ENCODE data around the gene COMMD7. TPM values are rescaled to one million over a fixed set of nuclear protein-coding genes. Genes with fewer than 3 reads are reported as not detected.

Gene COMMD7
- total and polyA plus RNA-seq, 5 donors from 2014 or later = 52.3 to 157 (median 127) TPM

- Histone ChIP-seq H3K9me3 (ENCODE audit: control insufficient read depth in 2 of 2, low read length in 2 of 2) (no peaks in the 10 kb centered on the region), H3K4me1 (ENCODE audit: control insufficient read depth, insufficient read depth, low read length, poor library complexity, severe bottlenecking) (peaks cover 17% of the 10 kb centered on the region), H3K27ac (ENCODE audit: insufficient read depth, low read length, poor library complexity, severe bottlenecking) (no peak overlapping the region), H3K4me3 (ENCODE audit: low read depth, low read length) (no peak overlapping the region), H3K36me3 (ENCODE audit: control insufficient read depth, insufficient read depth, low read length) (no peaks in the 10 kb centered on the region), H3K27me3 (ENCODE audit: control insufficient read depth, insufficient read depth, low read length) (no peaks in the 10 kb centered on the region)
- H3K27ac Mint-ChIP-seq = peak overlapping the region in 1 of 3 donors; percentile 82
- no peaks in the 10 kb centered on the region for H3K9me3 Mint-ChIP-seq
- H3K4me1 Mint-ChIP-seq = peaks cover 0 to 15% (median 3%) of the 10 kb centered on the region in 4 donors
- DNase-seq (no peak), ATAC-seq (ENCODE audit: low read depth in 2 of 2) (peak in 1 of 2 donors; percentile 29)
- peak overlapping the region; percentile 86 to 91 (median 88) for H3K4me3 Mint-ChIP-seq
- no peaks in the 10 kb centered on the region for H3K27me3 Mint-ChIP-seq
- no peaks in the 10 kb centered on the region for H3K36me3 Mint-ChIP-seq
These were observed 20.1 kb upstream of the COMMD7 start for GRCh38 chr20:32763202-32764004.

- peak overlapping the region in 2 of 3 donors; percentile 79 to 82 for H3K27ac Mint-ChIP-seq
- H3K4me3 Mint-ChIP-seq = peak overlapping the region; percentile 86 to 91 (median 88)
- H3K9me3 Mint-ChIP-seq = no peaks in the 10 kb centered on the region
- no peaks in the 10 kb centered on the region for H3K27me3 Mint-ChIP-seq
- H3K4me1 Mint-ChIP-seq = peaks cover 0 to 15% (median 3%) of the 10 kb centered on the region in 4 donors
- DNase-seq (peak in 2 of 3 donors; percentile 38 to 42), ATAC-seq (ENCODE audit: low read depth in 2 of 2) (peak; percentile 21 to 31)
- Histone ChIP-seq H3K4me1 (ENCODE audit: control insufficient read depth, insufficient read depth, low read length, poor library complexity, severe bottlenecking) (peaks cover 17% of the 10 kb centered on the region), H3K27me3 (ENCODE audit: control insufficient read depth, insufficient read depth, low read length) (no peaks in the 10 kb centered on the region), H3K9me3 (ENCODE audit: control insufficient read depth in 2 of 2, low read length in 2 of 2) (no peaks in the 10 kb centered on the region), H3K4me3 (ENCODE audit: low read depth, low read length) (no peak overlapping the region), H3K36me3 (ENCODE audit: control insufficient read depth, insufficient read depth, low read length) (no peaks in the 10 kb centered on the region), H3K27ac (ENCODE audit: insufficient read depth, low read length, poor library complexity, severe bottlenecking) (no peak overlapping the region)
- no peaks in the 10 kb centered on the region for H3K36me3 Mint-ChIP-seq
These were observed 19.5 kb upstream of the COMMD7 start for GRCh38 chr20:32762754-32763201.

GRCh38 chr20:32761831-32762753, 18.8 kb upstream of the COMMD7 start, which contains the start of gene DNMT3B:
Gene DNMT3B (plus strand): TSS chr20:32762385. CDS start chr20:32780324, 17,939 bp downstream.
- H3K27ac ChIP-seq (ENCODE audit: insufficient read depth, low read length, poor library complexity, severe bottlenecking) = no peak within 1 kb of the TSS

GRCh38 chr20:32761417-32761830, 18.2 kb upstream of the COMMD7 start:
- Mint-ChIP-seq H3K36me3 (no peaks in the 10 kb centered on the region), H3K4me3 (peak overlapping the region; percentile 51 to 84 (median 84)), H3K27ac (peak overlapping the region in 2 of 3 donors; percentile 41 to 67), H3K9me3 (no peaks in the 10 kb centered on the region), H3K27me3 (no peaks in the 10 kb centered on the region), H3K4me1 (peaks cover 0 to 15% (median 3%) of the 10 kb centered on the region in 4 donors)
- H3K36me3 ChIP-seq (ENCODE audit: control insufficient read depth, insufficient read depth, low read length) = no peaks in the 10 kb centered on the region
- ATAC-seq (ENCODE audit: low read depth in 2 of 2) = no peak
- peaks cover 17% of the 10 kb centered on the region for H3K4me1 ChIP-seq (ENCODE audit: control insufficient read depth, insufficient read depth, low read length, poor library complexity, severe bottlenecking)
- H3K27ac ChIP-seq (ENCODE audit: insufficient read depth, low read length, poor library complexity, severe bottlenecking) = no peak overlapping the region
- H3K27me3 ChIP-seq (ENCODE audit: control insufficient read depth, insufficient read depth, low read length) = no peaks in the 10 kb centered on the region
- no peak for DNase-seq
- H3K9me3 ChIP-seq (ENCODE audit: control insufficient read depth in 2 of 2, low read length in 2 of 2) = no peaks in the 10 kb centered on the region
- peak overlapping the region; percentile 44 for H3K4me3 ChIP-seq (ENCODE audit: low read depth, low read length)

More at GRCh38 chr20:32761831-32762753, 18.8 kb upstream of the COMMD7 start, which contains the start of gene DNMT3B:
- Histone ChIP-seq H3K4me1 (ENCODE audit: control insufficient read depth, insufficient read depth, low read length, poor library complexity, severe bottlenecking) (peaks cover 17% of the 10 kb centered on the region), H3K27me3 (ENCODE audit: control insufficient read depth, insufficient read depth, low read length) (no peaks in the 10 kb centered on the region), H3K4me3 (ENCODE audit: low read depth, low read length) (peak within 1 kb of the TSS; percentile 44), H3K36me3 (ENCODE audit: control insufficient read depth, insufficient read depth, low read length) (no peaks in the 10 kb centered on the region), H3K9me3 (ENCODE audit: control insufficient read depth in 2 of 2, low read length in 2 of 2) (no peaks in the 10 kb centered on the region)
- ATAC-seq (ENCODE audit: low read depth in 2 of 2) (peak; percentile 71), DNase-seq (peak; percentile 56 to 64 (median 63))
- Mint-ChIP-seq H3K27ac (peak within 1 kb of the TSS in 2 of 3 donors; percentile 79 to 82), H3K27me3 (no peaks in the 10 kb centered on the region), H3K4me3 (peak within 1 kb of the TSS; percentile 86 to 91 (median 88)), H3K9me3 (no peaks in the 10 kb centered on the region), H3K36me3 (no peaks in the 10 kb centered on the region), H3K4me1 (peaks cover 0 to 15% (median 3%) of the 10 kb centered on the region in 4 donors)

GRCh38 chr20:32756156-32756555, 12.9 kb upstream of the COMMD7 start:
- no peak overlapping the region for H3K27ac Mint-ChIP-seq
- no peak for ATAC-seq (ENCODE audit: low read depth in 2 of 2)
- no peaks in the 10 kb centered on the region for H3K27me3 Mint-ChIP-seq
- peaks cover 0 to 2% (median under 1%) of the 10 kb centered on the region in 4 donors for H3K4me1 Mint-ChIP-seq
- Histone ChIP-seq H3K4me1 (ENCODE audit: control insufficient read depth, insufficient read depth, low read length, poor library complexity, severe bottlenecking) (no peaks in the 10 kb centered on the region), H3K36me3 (ENCODE audit: control insufficient read depth, insufficient read depth, low read length) (no peaks in the 10 kb centered on the region), H3K4me3 (ENCODE audit: low read depth, low read length) (no peak overlapping the region), H3K9me3 (ENCODE audit: control insufficient read depth in 2 of 2, low read length in 2 of 2) (no peaks in the 10 kb centered on the region), H3K27me3 (ENCODE audit: control insufficient read depth, insufficient read depth, low read length) (no peaks in the 10 kb centered on the region), H3K27ac (ENCODE audit: insufficient read depth, low read length, poor library complexity, severe bottlenecking) (no peak overlapping the region)
- H3K4me3 Mint-ChIP-seq = peak overlapping the region in 1 of 4 donors; percentile 58
- no peaks in the 10 kb centered on the region for H3K36me3 Mint-ChIP-seq
- H3K9me3 Mint-ChIP-seq = no peaks in the 10 kb centered on the region
- DNase-seq = no peak

GRCh38 chr20:32753731-32754130, 10.5 kb upstream of the COMMD7 start:
- Mint-ChIP-seq H3K9me3 (no peaks in the 10 kb centered on the region), H3K27me3 (no peaks in the 10 kb centered on the region), H3K27ac (peak overlapping the region in 1 of 3 donors; percentile 81), H3K4me1 (no peaks in the 10 kb centered on the region), H3K4me3 (peak overlapping the region in 1 of 4 donors; percentile 17), H3K36me3 (no peaks in the 10 kb centered on the region)
- no peak overlapping the region for H3K27ac ChIP-seq (ENCODE audit: insufficient read depth, low read length, poor library complexity, severe bottlenecking)
- H3K36me3 ChIP-seq (ENCODE audit: control insufficient read depth, insufficient read depth, low read length) = no peaks in the 10 kb centered on the region
- H3K4me3 ChIP-seq (ENCODE audit: low read depth, low read length) = no peak overlapping the region
- H3K4me1 ChIP-seq (ENCODE audit: control insufficient read depth, insufficient read depth, low read length, poor library complexity, severe bottlenecking) = no peaks in the 10 kb centered on the region
- ATAC-seq (ENCODE audit: low read depth in 2 of 2) (no peak), DNase-seq (no peak)
- H3K27me3 ChIP-seq (ENCODE audit: control insufficient read depth, insufficient read depth, low read length) = no peaks in the 10 kb centered on the region
- no peaks in the 10 kb centered on the region for H3K9me3 ChIP-seq (ENCODE audit: control insufficient read depth in 2 of 2, low read length in 2 of 2)

- Histone ChIP-seq H3K4me1 (ENCODE audit: control insufficient read depth, insufficient read depth, low read length, poor library complexity, severe bottlenecking) (no peaks in the 10 kb centered on the region), H3K27me3 (ENCODE audit: control insufficient read depth, insufficient read depth, low read length) (no peaks in the 10 kb centered on the region), H3K36me3 (ENCODE audit: control insufficient read depth, insufficient read depth, low read length) (no peaks in the 10 kb centered on the region), H3K9me3 (ENCODE audit: control insufficient read depth in 2 of 2, low read length in 2 of 2) (no peaks in the 10 kb centered on the region), H3K4me3 (ENCODE audit: low read depth, low read length) (no peak overlapping the region), H3K27ac (ENCODE audit: insufficient read depth, low read length, poor library complexity, severe bottlenecking) (no peak overlapping the region)
- ATAC-seq (ENCODE audit: low read depth in 2 of 2) (no peak), DNase-seq (no peak)
- no peaks in the 10 kb centered on the region for H3K4me1 Mint-ChIP-seq
- no peak overlapping the region for H3K4me3 Mint-ChIP-seq
- no peaks in the 10 kb centered on the region for H3K27me3 Mint-ChIP-seq
- no peak overlapping the region for H3K27ac Mint-ChIP-seq
- H3K9me3 Mint-ChIP-seq = no peaks in the 10 kb centered on the region
- H3K36me3 Mint-ChIP-seq = no peaks in the 10 kb centered on the region
These were observed 9.4 kb upstream of the COMMD7 start for GRCh38 chr20:32752458-32753250.

Data from CD4-positive, CD25-positive, alpha-beta regulatory T cell (primary cell).